IPS-18a (cell line): ENCODE measurements around the gene PPL.
A peak's percentile ranks its signal among the peaks of the same experiment; 100 is the strongest.

Experiments used
- H3K27ac ChIP-seq: one replicate; pipeline ENCODE4 v1.5.1; 2013; ENCODE audit warnings: low read length
- H3K27me3 ChIP-seq: one replicate; pipeline ENCODE4 v1.6.1; 2013; ENCODE audit warnings: mild to moderate bottlenecking, low read length; ENCODE audit not compliant: control insufficient read depth, insufficient read depth
- H3K36me3 ChIP-seq: one replicate; pipeline ENCODE4 v1.6.1; 2013; ENCODE audit warnings: low read depth, low read length; ENCODE audit not compliant: control insufficient read depth
- H3K4me1 ChIP-seq: one replicate; pipeline ENCODE4 v1.6.1; 2013; ENCODE audit warnings: low read depth, low read length; ENCODE audit not compliant: control insufficient read depth
- H3K4me3 ChIP-seq: one replicate; pipeline ENCODE4 v1.5.1; 2013; ENCODE audit warnings: low read length
- H3K9ac ChIP-seq: one replicate; pipeline ENCODE4 v1.6.1; 2013; ENCODE audit warnings: mild to moderate bottlenecking, low read length, moderate library complexity
- H3K9me3 ChIP-seq: one replicate; pipeline ENCODE4 v1.6.1; 2013; ENCODE audit warnings: low read depth, low read length; ENCODE audit not compliant: control insufficient read depth

PPL gene, protein sequence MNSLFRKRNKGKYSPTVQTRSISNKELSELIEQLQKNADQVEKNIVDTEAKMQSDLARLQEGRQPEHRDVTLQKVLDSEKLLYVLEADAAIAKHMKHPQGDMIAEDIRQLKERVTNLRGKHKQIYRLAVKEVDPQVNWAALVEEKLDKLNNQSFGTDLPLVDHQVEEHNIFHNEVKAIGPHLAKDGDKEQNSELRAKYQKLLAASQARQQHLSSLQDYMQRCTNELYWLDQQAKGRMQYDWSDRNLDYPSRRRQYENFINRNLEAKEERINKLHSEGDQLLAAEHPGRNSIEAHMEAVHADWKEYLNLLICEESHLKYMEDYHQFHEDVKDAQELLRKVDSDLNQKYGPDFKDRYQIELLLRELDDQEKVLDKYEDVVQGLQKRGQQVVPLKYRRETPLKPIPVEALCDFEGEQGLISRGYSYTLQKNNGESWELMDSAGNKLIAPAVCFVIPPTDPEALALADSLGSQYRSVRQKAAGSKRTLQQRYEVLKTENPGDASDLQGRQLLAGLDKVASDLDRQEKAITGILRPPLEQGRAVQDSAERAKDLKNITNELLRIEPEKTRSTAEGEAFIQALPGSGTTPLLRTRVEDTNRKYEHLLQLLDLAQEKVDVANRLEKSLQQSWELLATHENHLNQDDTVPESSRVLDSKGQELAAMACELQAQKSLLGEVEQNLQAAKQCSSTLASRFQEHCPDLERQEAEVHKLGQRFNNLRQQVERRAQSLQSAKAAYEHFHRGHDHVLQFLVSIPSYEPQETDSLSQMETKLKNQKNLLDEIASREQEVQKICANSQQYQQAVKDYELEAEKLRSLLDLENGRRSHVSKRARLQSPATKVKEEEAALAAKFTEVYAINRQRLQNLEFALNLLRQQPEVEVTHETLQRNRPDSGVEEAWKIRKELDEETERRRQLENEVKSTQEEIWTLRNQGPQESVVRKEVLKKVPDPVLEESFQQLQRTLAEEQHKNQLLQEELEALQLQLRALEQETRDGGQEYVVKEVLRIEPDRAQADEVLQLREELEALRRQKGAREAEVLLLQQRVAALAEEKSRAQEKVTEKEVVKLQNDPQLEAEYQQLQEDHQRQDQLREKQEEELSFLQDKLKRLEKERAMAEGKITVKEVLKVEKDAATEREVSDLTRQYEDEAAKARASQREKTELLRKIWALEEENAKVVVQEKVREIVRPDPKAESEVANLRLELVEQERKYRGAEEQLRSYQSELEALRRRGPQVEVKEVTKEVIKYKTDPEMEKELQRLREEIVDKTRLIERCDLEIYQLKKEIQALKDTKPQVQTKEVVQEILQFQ (N-terminal part only)

DNA sequence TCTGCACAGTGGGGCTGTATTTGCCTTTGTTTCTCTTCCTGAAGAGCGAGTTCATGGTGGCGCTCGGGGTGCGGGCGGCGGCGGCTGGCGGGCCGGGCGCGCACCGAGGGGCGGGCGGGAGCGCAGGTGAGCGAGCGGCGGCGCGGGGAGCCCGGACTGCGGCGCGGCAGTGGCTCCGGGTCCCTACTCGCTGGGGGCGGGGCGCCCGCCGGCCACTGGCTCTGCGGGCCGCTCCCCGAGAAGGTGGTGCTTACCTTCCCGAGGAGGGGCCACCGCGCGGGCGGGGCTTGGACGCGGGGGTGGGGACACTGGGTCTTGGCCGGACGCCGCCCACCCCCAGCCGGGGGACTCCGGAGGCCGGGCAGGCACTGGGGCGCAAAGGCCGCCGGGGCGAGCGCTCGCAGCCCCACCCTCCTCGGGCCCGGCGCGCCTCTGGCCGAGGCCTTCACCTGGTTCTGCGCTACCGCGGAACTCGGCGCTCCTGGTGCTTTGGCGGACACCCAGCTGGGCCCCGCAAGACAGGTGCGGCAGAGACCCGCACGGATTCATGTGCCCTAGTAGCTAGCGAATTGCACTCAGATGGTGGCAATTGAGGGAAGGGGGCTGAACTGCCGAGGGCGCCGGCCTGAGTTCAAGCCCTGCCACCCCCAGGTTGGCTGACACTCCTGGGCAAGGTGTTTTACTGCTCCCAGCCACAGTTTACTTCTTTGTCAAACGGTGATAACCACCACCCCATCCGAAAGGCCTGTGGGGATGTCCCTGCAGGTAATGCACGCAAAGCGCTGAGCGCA lies at the start of gene PPL:
PPL (minus strand) TSS at position 158 of the 791 bp plus-strand sequence; CDS start at position 55, 103 bp downstream.
- Histone ChIP-seq H3K36me3 (no peaks in the 10 kb centered on the region), H3K27ac (no peak within 1 kb of the TSS), H3K4me3 (peak within 1 kb of the TSS; percentile 79), H3K9me3 (no peaks in the 10 kb centered on the region), H3K9ac (peak within 1 kb of the TSS; percentile 47), H3K4me1 (no peaks in the 10 kb centered on the region), H3K27me3 (peaks cover 23% of the 10 kb centered on the region)

DNA sequence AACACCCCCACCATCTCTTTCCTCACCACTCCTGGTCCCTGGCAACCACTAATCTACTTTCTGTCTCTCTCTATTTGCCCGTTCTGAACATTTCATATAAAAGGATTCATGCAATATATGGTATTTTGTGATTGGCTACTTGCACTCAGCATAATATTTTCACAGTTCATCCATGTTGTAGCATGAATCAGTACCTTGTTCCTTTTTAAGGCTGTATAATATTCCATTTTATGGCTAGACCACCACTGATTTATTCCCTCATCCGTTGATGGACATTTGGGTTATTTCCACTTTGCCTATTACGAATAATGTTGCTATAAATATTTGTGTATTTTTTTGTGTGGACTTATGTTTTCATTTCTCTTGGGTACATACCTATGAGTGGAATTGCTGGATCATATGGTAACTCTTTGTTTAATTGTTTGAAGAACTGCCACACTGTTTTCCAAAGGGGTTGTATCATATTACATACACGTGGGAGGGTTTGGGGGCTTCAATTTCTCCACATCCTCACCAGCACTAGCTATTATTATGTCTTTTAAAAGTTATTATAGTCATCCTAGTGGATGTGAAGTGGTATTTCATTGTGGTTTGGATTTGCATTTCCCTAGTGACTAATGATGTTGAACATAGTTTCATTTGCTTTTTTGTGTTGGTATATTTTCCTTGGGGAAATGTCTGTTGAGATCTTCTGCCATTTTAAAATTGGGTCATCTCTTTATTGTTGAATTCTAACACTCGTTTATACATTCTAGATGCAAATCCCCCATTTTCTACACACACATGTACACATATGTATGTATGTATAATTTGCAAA lies 47.4 kb upstream of the PPL start:
- no peaks in the 10 kb centered on the region for H3K9me3 ChIP-seq
- no peak overlapping the region for H3K4me3 ChIP-seq
- no peak overlapping the region for H3K9ac ChIP-seq
- no peaks in the 10 kb centered on the region for H3K36me3 ChIP-seq
- H3K27ac ChIP-seq = no peak overlapping the region
- H3K27me3 ChIP-seq = peaks cover 37% of the 10 kb centered on the region
- H3K4me1 ChIP-seq = no peaks in the 10 kb centered on the region

DNA sequence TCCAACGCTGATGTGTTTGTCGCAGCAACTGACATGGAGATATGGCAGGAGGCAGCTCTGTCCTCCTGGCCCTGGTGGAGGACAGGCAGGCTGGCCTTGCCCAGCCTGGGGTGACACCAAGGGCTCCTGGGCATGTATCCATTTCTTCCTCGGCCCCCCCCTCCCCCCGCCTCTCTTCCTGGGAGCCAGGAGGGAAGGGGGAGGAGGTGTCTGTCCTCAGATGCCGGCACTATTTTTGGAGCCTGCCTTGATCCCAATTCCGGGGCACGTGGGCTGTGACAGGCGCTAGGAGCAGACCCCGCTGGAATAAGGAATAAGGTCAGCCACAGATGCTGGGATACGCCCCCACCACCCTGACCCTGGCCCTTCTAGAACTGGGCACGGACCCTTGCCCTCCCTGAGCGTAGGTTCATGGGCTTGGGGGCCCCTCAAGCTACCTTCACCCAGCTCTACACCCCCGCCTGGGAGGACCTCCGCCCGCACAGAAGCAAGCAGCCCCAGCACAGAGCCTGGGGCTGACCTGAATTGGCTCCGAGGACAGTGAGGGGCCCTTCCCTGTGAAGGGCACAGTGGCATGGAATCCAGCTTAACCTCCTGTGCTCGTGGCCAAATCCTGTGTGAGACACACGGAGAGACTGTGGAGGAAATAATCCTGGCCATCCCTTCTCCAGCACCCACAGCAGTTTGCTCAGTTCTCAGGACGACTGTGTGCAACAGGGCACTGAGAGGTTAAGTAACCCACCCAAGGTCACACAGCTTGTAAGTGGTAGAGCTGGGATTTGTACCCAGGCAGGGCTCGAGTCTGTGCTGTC lies 45.3 kb upstream of the PPL start:
- H3K9ac ChIP-seq = no peak overlapping the region
- no peaks in the 10 kb centered on the region for H3K36me3 ChIP-seq
- no peak overlapping the region for H3K4me3 ChIP-seq
- no peaks in the 10 kb centered on the region for H3K9me3 ChIP-seq
- H3K27me3 ChIP-seq = peaks cover 16% of the 10 kb centered on the region
- H3K27ac ChIP-seq = no peak overlapping the region
- no peaks in the 10 kb centered on the region for H3K4me1 ChIP-seq

DNA sequence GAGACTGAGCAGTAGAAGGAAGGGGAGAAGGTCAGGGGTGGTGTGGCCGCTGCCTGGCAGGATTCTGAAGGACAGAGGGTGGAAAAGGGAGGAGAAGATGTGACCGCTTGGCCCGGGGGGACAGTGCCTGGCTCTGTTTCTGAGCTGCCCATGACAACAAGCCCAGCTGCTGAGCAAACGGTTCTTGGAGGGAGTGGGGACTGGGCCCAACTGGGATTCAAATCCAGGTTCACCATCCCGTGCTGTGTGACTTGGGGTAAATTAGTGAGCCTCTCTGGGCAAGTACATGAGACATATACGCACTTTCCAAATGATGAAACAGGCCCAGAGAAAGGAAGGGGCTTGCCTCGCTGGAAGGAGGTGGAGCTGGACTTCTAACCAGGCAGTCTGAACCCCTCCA lies 44.5 kb upstream of the PPL start:
- Histone ChIP-seq H3K9ac (no peak overlapping the region), H3K4me3 (no peak overlapping the region), H3K4me1 (no peaks in the 10 kb centered on the region), H3K27me3 (peaks cover 8% of the 10 kb centered on the region), H3K9me3 (no peaks in the 10 kb centered on the region), H3K27ac (no peak overlapping the region), H3K36me3 (no peaks in the 10 kb centered on the region)

- Histone ChIP-seq H3K9ac (no peak overlapping the region), H3K27me3 (peaks cover under 1% of the 10 kb centered on the region), H3K4me3 (no peak overlapping the region), H3K9me3 (no peaks in the 10 kb centered on the region), H3K36me3 (no peaks in the 10 kb centered on the region), H3K4me1 (no peaks in the 10 kb centered on the region), H3K27ac (no peak overlapping the region)
Observed at GRCh38 chr16:4980691-4981090, 43.7 kb upstream of the PPL start.

DNA sequence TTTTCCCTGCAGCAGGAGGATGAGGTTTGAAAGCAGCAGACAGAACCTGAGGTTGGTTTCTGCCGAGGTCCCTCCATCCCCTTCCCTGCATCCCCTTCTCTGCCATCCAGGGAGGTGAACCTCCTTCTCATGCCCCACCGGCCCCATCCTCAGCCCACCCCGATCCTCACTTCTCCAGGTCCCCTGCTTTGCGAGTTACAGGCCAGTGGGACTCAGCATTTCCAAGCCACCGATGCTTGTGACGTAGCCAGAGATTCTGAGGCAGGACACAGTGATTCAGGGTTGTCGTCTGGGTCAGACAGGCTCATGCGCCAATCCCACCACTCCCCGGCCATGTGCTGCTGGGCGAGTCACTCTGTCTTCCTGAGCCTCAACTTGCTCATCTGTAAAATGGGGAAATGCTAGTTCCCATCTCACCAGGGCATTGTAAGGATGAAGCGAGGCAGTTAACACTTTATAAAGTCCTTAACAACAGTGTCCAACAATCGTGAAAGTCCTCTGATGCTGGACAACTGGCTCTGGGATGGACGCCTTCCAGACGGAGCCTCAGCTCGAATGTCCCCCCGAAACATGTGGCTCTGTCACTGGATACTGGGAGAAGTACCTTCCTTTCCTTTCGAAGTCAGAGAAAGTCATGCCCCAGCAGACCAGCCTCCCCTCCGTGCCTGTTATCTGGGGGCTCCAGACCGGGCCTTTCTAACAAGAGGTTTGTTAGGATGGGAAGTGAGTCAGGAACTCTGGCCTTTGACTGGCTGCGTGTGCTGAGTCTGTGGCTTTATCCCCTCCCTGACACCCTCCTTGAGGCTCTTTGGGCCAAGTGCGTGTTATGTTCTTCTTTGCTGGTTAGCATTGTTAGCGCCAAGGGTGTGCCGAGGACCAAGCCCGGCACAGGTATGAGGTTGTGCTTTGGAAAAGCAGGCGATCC lies 43.0 kb upstream of the PPL start:
- Histone ChIP-seq H3K27me3 (no peaks in the 10 kb centered on the region), H3K9ac (no peak overlapping the region), H3K9me3 (no peaks in the 10 kb centered on the region), H3K4me1 (no peaks in the 10 kb centered on the region), H3K36me3 (no peaks in the 10 kb centered on the region), H3K27ac (no peak overlapping the region), H3K4me3 (no peak overlapping the region)

DNA sequence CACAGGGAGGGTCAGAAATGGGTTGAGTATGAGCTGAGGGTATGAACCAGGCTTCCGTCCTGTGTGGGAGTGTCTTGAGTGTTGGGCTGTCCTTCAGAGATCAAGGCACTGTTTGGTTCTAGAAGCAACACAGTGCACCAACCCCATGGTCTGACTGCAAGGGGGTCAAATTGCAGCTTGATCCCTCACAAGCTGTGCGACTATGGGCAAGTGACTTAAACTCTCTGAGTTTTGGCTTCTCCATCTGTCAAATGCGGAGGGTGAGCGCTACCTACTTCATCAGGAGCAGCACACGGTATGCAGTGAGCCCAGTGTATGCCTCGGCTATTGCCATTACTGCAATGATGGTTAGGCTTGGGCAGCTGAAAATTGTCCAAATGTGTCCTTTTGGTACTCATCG lies 42.2 kb upstream of the PPL start:
- H3K4me1 ChIP-seq = no peaks in the 10 kb centered on the region

DNA sequence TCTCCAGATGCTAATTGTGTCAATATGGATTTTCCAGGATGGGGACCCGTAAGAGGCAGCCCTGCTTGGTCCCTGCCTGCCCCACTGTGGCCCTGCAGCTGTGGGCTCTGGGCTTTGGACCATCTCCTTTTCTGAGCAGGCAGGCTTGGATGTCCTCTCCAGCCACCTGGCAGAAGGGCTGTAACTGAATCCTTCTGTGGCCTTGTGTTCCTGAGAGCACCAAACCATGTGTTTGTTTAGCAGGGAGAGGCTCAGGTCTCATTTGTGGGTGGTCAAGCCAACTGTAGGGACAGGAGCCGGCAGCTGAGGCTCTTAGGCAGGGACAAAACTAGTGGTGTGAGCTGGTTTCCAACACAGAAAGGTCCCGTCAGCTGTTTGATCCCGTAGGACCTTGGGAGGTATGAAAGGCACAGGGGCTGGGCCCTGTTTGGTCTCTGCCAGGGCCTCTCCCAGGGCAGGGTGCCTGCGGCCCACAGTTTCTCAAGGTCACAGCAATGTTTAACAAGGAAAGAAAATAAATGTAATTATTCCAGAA lies 39.7 kb upstream of the PPL start:
- H3K27ac ChIP-seq = no peak overlapping the region
- H3K9me3 ChIP-seq = no peaks in the 10 kb centered on the region
- no peaks in the 10 kb centered on the region for H3K4me1 ChIP-seq
- no peak overlapping the region for H3K9ac ChIP-seq
- no peaks in the 10 kb centered on the region for H3K36me3 ChIP-seq
- no peak overlapping the region for H3K4me3 ChIP-seq
- H3K27me3 ChIP-seq = no peaks in the 10 kb centered on the region

More for the DNA sequence above, 42.2 kb upstream of the PPL start:
- Histone ChIP-seq H3K9me3 (no peaks in the 10 kb centered on the region), H3K4me3 (no peak overlapping the region), H3K27me3 (no peaks in the 10 kb centered on the region), H3K27ac (no peak overlapping the region), H3K36me3 (no peaks in the 10 kb centered on the region), H3K9ac (no peak overlapping the region)

DNA sequence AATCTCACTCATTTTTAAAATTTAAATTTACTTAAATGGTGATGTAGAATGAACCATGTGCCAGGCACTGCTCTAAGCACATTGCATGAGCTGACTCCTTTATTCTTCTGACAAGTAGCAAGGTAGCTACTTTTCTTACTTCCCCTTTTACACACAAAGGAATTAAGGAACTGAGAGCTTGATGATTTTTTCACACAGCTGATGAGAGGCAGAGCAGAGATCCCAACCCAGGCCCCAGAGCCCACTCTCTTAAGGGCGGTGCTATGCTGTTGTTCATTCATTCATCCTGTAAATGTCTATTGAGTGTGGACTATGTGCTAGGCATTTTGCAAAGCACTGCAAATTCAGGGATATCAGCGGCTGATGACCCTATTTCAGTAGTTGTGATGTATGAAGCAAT lies 39.1 kb upstream of the PPL start:
- Histone ChIP-seq H3K36me3 (no peaks in the 10 kb centered on the region), H3K9ac (no peak overlapping the region), H3K4me3 (no peak overlapping the region), H3K4me1 (no peaks in the 10 kb centered on the region), H3K27ac (no peak overlapping the region), H3K27me3 (no peaks in the 10 kb centered on the region), H3K9me3 (no peaks in the 10 kb centered on the region)
